Right forelimb (tissue), 1 donor: Measurements from ENCODE around the gene KCNJ6.
"Not testable (repeated sequence)": the region's sequence is repeated elsewhere in the genome, so short reads cannot be mapped to it uniquely, and the experiment has no call there.

Experiments
- DNase-seq: peaks from one replicate; pipeline ENCODE4 v3.0.0-alpha.2; 2018

The KCNJ6 gene, protein sequence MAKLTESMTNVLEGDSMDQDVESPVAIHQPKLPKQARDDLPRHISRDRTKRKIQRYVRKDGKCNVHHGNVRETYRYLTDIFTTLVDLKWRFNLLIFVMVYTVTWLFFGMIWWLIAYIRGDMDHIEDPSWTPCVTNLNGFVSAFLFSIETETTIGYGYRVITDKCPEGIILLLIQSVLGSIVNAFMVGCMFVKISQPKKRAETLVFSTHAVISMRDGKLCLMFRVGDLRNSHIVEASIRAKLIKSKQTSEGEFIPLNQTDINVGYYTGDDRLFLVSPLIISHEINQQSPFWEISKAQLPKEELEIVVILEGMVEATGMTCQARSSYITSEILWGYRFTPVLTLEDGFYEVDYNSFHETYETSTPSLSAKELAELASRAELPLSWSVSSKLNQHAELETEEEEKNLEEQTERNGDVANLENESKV

DNA sequence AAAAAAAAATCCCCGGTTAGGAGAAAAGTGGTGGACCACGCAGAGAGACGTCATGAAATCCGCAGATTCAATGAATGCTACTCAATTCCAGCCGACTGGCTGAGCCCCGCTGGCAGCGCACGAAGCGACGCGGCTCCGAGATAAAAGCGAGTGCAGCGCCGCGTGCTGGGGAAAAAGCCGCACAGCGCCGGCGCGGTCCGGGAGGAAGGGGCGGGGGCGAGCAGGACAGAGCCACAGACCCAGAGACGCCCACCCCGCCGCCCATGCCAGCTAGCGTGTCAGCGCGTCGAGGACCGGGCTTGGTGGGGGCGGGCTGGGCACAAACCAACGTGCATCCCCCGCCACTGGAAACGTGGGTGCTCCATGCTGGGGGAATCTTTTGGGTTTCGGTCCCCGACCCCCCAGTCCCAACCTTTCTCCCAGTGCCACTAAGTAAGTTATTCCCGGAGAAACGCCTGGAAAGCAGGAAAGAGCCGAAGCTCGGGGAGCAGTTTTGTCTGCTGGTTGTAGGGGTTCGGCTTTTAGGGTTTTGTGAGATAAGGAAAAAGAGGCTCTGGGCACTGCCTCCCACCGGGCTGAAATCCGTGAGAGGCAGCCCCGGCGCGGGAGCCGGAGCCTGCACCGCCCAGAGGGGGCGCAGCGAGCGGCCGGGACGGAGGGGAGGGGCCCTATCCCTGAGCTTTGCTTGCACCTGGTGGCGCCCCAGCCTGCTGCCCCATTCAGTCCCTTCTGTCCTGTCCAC, at the start of gene KCNJ6:
TSS of gene KCNJ6 (minus strand) at position 148 of the 742 bp plus-strand sequence. CDS start 75,775 bp downstream, outside the sequence.
- DNase-seq, result peak; percentile 68

DNA sequence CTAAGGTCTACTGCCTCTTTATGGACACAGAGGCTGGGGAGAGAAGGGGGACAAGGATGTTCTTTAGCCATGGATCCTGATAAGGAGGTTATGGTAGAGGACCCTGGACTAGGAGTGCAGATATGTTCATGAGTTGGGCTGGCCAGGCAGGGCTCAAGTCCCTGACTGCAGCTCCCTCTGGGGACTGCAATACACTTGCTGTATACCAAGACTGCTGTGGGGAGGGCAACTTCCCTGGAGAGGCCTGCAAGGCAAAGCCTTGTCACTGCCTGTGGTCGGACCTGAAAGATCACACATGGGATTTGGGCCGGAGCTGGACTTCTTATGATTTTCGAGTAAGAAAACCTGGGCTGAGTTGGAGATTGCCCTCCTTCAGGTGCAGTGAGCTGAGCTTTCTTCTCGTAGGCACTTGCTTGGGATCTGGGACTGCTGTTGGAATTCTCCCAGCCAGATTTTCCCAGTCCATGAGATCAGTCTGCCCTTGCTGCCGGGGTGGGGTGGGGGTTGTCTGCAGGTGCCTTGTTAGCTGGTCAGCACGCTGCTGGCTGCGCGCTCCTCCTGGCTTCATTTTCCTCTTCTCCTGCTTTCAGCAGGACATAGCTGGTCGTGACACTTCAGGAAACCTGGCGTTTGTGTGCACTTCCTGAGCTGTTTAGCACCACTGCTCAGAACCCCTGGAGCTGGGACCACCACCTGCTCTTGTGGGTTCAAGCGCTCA, 49.0 kb upstream of the KCNJ6 start:
- no peak for DNase-seq

DNA sequence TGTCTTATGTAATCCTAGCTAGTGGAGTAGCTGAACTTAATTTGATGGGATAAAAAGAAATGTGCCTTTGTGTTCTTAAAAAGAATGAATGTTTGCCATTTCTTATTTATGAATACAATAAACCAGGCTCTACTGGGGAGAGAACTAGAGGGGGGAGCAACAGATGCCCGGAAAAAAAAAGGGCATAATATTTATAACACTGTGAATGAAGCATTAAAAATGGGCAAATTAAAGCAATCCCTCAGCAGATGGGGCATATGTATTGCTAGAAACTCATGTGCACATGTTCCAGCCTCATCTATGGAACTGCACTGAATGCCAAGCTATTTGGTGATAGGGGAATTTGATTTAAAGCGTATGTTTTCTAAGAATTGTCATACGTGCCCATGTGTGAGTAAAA, 42.3 kb upstream of the KCNJ6 start:
- no peak for DNase-seq

DNA sequence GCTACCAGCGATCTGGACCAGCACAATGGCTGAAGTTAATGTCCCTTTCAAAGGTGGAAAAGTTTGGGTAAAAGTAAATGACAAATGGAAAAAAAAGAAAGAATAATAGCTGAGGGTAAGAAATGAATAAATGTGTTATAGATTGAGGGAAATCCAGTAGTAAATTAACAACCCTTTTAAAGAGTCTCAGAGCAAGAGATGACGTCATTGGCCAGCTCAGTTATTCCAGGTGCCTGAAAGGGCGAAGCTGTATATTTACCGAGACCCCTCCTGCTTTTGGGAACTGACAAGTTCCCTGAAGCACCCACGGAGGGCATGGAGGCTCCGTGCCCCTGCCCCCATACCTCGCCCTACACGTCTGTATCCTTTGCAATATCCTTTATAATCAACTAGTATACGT, 40.5 kb upstream of the KCNJ6 start:
- DNase-seq, result no peak

DNA sequence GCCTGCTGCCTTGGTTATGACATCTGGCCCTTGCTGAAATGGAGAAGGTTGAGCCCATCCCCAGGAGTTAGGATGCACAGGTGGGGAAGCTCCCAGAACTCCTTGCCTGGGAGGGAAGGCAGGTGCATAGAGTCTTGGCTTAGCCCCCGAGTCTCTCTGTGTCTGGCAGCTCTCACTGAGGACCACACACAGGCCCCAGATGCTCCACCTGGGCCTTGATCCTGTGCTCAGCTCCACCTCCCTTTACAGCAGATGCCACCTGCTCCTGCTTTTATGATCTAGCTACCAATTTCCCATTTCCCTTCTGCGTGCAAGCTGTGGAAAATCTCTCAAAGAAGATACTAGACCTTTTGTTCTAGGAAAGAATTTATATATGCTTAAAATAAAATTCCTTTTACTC, 28.8 kb upstream of the KCNJ6 start:
- DNase-seq, result no peak

DNA sequence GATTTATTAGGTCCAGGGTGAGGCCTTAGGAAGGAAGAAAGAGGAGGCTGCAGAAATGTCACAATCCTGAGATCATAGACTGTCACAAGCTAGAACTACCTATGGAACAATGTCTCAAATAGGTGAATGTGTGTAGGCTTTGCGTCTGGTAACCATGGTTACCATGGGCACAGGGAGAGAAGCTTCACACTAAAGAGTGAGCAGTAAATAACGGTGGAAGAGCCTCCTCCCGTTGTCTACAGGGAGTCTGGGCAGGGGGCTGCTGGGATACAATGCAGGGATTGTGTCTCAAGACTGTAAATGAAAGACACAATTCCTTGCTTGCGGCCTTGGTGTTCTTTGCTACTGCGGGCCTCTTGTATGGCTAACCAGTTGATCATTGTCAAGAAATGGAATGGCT, 28.2 kb upstream of the KCNJ6 start:
- DNase-seq, result no peak

DNA sequence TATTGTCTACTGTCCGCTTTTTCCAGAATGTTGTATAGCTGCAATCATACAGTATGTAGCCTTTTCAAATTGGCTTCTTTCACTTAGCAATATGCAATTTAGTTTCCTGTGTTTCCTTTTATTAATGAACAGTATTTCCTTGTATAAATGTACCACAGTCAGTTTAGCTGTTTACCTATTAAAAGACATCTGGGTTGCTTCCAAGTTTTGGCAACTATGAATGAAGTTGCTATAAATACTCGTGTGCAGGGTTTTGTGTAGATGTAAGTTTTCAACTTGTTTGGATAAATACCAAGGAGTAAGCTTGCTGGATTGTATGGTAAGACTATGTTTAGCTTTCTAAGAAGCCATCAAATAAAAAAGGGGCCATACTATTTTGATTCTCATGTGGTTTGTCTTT, 24.4 kb upstream of the KCNJ6 start:
- DNase-seq, result no peak

DNA sequence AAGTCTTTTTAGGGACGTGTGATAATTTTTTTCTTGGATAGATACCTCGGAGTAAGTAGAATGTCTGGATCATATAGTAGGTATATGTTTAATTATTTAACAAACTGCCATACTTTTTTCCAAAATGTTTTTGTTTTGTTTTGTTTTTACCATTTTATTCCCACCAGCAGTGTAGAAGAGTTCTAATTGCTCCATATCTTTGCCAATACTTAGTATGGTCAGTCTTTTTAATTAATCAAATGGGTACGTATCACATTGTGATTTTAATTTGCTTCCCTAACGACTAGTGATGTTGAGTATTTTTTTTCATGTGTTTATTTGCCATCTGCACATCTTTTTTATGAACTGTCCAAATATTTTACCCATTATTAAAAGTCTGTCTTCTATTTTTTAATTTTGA, 23.6 kb upstream of the KCNJ6 start:
- no peak for DNase-seq

DNA sequence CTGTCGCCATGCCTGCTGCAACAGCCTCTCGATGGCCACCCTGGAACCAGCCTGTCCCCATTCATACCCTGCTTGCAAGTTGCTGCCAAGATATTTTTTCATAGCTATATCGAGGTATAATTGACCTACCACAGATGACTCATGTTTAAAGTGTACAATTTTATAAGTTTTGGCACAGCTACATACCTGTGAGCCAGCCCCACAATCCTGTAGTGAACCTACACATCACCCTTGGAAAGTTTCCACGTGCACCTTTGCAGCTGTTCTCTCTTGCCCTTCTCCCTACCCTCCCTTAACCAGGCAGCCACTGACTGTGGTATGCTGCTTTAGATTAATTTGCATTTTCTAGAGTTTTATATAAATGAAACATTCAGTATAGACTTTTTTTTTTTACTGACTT, 23.0 kb upstream of the KCNJ6 start:
- DNase-seq, result no peak

DNA sequence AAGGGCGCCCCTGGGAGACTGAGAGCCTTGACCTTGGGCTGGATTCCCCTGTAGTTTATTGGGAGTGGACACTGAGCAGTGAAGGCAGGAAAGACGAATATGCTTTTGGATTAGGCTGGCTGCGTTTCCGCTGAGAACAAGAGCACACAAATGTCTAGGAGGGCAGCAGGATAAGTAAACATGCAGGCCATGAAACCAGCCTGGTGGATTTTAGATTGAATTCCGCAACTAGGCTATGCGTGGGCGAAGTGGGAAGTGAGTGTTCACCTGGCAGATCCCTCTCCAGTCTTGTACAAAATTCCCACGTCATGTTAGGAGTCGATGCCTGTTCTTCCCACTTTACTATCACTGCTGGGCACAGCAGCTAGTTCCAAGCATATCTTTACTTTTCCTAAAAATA, 21.4 kb upstream of the KCNJ6 start:
- no peak for DNase-seq

DNA sequence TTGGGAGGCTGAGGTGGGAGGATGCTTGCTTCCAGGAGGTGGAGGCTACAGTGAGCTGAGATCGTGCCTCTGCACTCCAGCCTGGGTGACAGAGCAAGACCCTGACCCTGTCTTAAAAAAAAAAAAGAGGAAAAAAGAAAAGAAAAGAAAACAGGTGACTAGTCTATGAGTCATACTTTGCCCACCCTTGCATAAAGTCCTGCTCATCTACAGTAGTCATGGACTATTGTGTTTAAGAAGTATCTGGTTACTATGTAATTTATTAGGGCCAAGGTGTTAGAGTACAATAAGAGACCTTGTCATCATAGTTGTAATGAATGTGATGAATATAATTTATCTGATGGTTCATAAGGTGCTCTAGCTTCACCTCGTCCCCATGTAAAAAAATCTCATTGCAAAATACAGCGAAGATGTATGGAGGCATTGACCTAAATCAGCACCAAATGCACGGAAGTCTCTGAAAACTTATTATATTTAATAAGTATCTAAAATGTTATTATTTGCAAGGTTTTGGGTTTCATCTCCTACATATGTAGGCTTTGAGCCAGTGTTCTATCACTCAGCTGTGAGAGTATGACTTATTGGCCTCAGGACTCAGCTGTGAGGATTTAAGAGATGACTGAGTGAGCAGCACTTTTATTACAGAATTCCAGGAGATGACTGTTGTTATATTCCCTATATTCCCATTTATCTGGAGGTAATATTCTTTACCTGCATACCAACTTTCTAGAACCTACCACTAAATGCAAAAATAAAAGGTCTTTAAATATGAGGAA, 19.9 kb upstream of the KCNJ6 start:
- DNase-seq, result no peak

DNA sequence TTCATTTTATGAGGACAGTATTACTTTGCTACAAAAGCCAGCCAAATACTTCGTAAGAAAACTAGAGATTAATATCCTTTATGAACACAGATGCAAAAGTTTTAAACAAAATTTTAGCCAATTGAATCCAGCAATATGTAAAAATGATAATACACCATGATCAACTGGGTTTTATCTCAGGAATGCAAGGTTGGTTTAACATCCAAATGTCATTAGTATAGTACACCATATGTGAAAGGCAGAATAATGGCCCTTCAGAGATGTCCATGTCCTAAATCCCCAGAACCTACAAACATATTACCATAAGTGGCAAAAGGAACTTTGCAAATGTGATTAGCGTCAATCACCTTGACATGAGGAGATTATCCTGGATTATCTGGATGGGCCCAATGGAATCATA, 16.7 kb upstream of the KCNJ6 start:
- DNase-seq, result no peak

DNA sequence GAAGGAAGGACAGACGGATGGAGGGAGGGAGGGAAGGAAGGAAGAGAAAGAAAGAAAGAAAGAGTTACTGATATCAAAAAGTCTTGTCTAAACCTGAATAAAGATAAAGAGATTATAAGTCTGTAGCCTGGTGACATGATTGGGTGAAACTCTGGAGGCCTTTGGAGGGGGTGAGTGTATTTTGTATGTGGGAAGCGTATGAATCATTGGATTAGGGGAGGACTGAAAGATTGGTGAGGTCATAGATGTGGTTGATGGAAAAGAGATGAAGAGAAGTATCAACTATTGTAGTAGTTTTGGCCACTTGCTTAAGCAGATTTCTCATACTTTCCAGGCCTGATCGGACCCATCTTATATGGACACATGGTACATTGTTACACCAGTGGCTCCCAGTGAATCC, 11.5 kb upstream of the KCNJ6 start:
- DNase-seq, result no peak

DNA sequence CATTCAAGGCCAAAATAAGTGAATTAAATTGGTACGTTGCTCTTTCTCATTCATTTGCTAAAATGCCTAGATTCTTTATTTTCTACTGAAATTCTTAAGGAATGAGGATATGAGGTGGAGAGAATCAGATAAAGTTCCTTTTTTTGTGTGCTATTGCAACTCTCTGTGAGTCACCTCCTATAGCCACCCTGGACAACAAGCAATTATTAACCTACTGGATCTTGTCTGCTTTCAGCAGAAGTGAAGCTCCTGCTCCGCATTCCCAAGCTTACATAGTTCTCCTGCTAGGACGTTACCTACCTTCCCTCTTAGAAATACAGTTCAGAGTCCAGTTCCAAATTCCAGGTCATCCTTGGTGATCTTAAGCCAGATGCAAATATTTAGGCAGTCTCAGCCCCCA, 4.8 kb upstream of the KCNJ6 start:
- DNase-seq, result no peak

DNA sequence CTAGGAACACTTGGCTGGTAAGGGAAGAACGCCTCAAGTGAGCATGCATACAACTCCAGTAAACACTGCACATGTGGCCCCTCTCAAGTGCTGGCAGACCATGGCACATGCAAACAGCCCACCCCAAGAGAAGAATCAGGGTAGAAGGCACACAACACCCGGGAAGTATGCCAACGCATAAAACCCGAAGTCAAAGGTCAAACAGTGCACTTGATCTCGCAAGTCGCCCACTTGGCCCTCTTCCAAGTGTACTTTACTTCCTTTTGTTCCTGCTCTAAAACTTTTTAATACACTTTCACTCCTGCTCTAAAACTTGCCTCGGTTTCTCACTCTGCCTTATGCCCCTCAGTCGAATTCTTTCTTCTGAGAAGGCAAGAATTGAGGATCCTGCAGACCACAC, 4.0 kb upstream of the KCNJ6 start:
- not testable (repeated sequence) for DNase-seq

DNA sequence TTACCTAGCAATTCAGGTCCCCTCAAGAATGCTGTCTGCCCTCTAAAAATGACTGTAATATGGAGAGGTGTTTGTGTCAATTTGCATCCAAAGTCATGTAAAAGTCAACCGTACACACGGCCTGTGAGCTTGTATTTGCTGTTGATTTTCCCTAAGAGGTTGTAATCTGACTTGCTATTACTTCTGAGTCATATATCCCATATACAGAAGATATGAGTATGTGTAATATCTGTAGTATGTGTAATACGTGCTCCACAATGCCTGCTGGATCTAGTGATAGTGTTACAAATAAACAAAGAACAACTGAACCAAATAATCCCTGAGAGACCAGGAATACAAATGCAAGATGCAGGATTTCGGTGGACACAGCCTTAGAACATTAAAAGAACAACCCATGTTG, 1.4 kb upstream of the KCNJ6 start:
- DNase-seq, result no peak

DNA sequence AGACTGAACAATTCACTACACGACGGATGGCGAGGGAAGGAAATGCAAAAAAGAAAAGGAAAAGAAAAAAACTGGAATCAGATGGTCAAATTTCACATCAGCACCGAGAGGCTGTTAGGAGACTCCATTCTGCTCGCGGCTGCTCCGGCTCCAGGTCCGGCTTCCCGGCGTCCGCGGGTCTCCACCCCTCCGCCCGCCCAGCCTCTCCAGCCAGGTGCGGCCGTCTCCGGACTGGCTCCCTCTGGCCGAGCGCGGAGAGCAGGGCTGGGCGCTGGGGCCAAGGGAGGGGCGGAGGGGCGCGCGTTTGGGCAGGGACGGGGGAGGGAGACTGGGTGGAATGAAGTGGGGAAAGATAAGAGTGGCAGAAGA, 332 bp downstream of the KCNJ6 start:
- no peak for DNase-seq

DNA sequence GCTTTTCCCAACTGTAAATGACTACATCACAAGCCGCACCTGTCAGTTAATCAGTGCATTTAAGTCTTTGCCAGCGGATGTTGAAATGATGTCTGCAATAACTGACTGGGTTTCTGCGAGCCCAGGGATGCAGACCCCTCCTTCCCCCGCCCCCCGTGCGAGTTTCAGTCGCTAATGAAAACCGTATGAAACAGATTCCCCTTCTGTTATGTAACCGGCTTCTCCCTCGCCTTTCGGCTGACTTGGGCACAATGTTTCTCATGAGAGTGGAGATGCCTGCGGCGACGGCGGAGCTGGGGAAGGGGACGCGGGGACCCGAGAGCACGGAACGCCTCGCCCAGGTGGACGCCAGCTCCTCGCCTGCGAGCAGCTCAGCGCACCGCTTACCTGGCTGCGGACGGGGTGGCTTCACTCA, 753 bp downstream of the KCNJ6 start:
- DNase-seq, result no peak

DNA sequence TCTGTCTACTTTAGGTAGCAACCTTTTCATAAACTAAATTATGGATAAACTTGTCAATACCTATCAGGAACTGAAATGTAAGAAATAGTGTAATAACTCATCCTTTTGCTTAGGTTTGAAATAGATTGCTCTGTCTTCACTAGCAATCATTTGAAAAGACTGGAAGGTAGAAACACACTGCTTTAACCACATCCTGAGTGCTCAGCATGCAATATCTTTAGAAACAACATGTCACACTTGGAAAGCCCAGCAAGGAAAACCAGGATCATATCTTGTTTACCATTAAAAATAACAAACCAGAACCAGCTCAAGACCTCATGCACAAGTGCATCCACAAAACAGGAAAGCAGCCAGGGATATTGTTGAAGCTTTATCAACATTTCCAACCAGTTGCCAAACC, 3.6 kb downstream of the KCNJ6 start:
- no peak for DNase-seq

DNA sequence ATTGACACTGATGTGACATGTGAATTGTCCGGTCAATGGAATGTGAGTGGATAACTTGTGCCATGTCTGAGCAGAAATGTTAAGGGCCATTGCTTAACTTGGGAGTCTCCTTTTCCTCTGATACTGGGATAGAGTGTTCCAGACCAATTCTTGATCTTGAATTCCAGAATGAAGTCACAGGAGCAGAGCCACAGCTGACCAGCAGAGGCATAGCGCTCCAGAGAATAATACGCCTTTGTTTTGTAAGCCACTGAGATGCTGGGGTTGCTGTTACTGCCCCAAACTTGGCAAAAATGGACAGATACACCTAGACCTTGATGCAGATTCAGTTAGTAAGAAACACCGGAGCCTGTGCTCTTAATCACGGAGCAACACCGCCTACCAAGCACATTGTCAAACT, 6.3 kb downstream of the KCNJ6 start:
- DNase-seq, result no peak

DNA sequence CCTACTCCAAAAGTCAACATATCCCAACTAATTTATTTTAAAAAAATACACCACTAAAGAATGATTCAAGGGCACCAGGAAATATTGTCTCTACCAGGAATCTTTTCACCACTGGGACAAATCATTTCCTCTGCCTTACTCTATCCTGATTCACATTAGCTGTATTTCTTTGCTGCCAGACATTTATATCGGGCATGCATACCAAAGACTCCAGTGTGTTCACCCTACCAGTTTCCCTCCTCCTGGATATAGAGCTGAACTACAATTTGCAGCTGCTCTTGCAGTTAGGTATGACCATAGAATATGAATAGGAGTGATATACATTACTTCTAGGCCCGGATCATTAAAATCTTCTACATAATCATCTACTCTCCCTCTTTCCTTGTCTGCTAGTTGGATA, 7.6 kb downstream of the KCNJ6 start:
- no peak for DNase-seq

DNA sequence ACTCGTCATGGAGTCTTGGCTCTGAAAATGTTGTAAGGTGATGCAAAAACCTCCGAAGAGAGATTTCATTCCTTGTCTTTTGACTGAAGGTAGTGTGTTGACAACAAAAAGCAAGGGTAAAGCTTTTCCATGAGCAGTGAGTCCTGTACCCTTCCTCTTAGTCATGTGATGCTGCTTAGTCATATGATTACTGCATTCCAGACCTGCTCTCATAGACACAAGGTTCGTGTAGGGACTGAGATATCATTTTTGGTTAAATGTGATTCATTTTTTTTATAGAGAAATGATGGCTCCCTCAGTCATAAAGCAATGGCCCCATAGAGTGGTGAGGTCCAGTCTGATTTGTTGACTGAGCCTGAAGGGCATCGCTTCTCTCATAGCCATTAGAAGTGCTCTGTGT, 9.2 kb downstream of the KCNJ6 start:
- no peak for DNase-seq

DNA sequence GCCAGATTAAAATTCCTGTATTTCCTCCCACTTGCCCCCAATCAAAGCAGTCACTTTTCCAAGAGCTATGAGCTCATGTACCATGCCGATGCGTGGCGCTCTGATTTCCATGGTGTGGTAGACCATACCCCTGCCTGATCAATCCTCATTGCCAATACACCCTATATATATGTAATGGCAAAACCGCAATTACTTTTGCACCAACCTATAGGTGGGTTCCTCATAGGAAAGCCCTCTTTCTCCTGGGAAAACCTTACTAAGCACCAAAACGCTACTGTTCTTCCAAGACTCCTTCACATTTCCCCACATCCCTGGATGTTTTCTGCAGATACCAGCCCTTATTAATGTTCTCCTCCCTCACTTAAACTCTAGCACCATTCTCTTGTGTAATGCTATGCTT, 11.0 kb downstream of the KCNJ6 start:
- DNase-seq, result no peak
